Stomach (tissue), 4 donors: ENCODE results near the gene SLC36A2.
"Not testable (repeated sequence)": the region's sequence is repeated elsewhere in the genome, so short reads cannot be mapped to it uniquely, and the experiment has no call there.

ENCODE experiments used
- CTCF ChIP-seq, 7 experiments: fragments of 450-650 bp in 4 of 7; fragments of 200-600 bp in 3 of 7; sonication (generic) in 3 of 7; IDR thresholded peaks; one replicate each; pipeline ENCODE4 v1.5.1; 2016 to 2019; ENCODE audit warnings: antibody characterized with exemption in 7 of 7, control low read depth in 2 of 7, mild to moderate bottlenecking in 1 of 7
- POLR2A ChIP-seq, 4 donors: fragments of 450-650 bp; IDR thresholded peaks; one replicate each; pipeline ENCODE4 v1.6.1; 2016; ENCODE audit warnings: antibody characterized with exemption in 4 of 4, control low read depth in 2 of 4, mild to moderate bottlenecking in 1 of 4, moderate library complexity in 1 of 4
- POLR2AphosphoS5 ChIP-seq, 3 donors: sonication (generic); formaldehyde crosslinking; IDR thresholded peaks; one replicate each; pipeline ENCODE4 v1.6.1; 2016; ENCODE audit warnings: antibody characterized with exemption in 3 of 3

- TF ChIP-seq POLR2AphosphoS5, POLR2A, CTCF (IDR thresholded peaks at IDR 0.05): not testable (repeated sequence)
Observed at GRCh38 chr5:151367038-151367437, 19.7 kb upstream of the SLC36A2 start.
